ENCODE data around the gene UCP2.
A peak's percentile ranks its signal among the peaks of the same experiment; 100 is the strongest.

Gene UCP2

GRCh38 chr11:74012074-74012809 lies 29.6 kb upstream of the UCP2 start:
- Histone ChIP-seq H3K27me3 (replicated peaks) (no peaks in the 10 kb centered on the region), H3K27ac (no peak overlapping the region), H3K36me3 (replicated peaks) (no peaks in the 10 kb centered on the region), H3K4me3 (ENCODE audit: low read depth, low read length) (no peak overlapping the region)
- DNase-seq: no peak
- TF ChIP-seq CTCF (IDR thresholded peaks at IDR 0.05; ENCODE audit: low read depth, low read length, missing control alignments): no peak
- in situ Hi-C loops (cut with HindIII; ENCODE audit: low pct_ligation_motif_present, low sequenced_read_pairs): no loop called here

- DNase-seq: peak; percentile 73
- H3K27ac ChIP-seq: peak overlapping the region; percentile 14
- H3K4me3 ChIP-seq (ENCODE audit: low read depth, low read length): no peak overlapping the region
- in situ Hi-C loops (cut with HindIII; ENCODE audit: low pct_ligation_motif_present, low sequenced_read_pairs): no loop called here
- H3K36me3 ChIP-seq (replicated peaks): no peaks in the 10 kb centered on the region
- H3K27me3 ChIP-seq (replicated peaks): no peaks in the 10 kb centered on the region
- no peak for TF ChIP-seq CTCF (IDR thresholded peaks at IDR 0.05; ENCODE audit: low read depth, low read length, missing control alignments)
Observed at GRCh38 chr11:74011360-74012073, 28.9 kb upstream of the UCP2 start.

- H3K4me3 ChIP-seq (ENCODE audit: low read depth, low read length): no peak overlapping the region
- TF ChIP-seq CTCF (IDR thresholded peaks at IDR 0.05; ENCODE audit: low read depth, low read length, missing control alignments): no peak
- DNase-seq: no peak
- no peak overlapping the region for H3K27ac ChIP-seq
- H3K27me3 ChIP-seq (replicated peaks): no peaks in the 10 kb centered on the region
- no peaks in the 10 kb centered on the region for H3K36me3 ChIP-seq (replicated peaks)
- in situ Hi-C loops (cut with HindIII; ENCODE audit: low pct_ligation_motif_present, low sequenced_read_pairs): no loop called here
Observed at GRCh38 chr11:74010306-74011300, 28.0 kb upstream of the UCP2 start.

GRCh38 chr11:74009675-74010305 lies 27.1 kb upstream of the UCP2 start:
- H3K36me3 ChIP-seq (replicated peaks): no peaks in the 10 kb centered on the region
- H3K27ac ChIP-seq: no peak overlapping the region

More at GRCh38 chr11:74009675-74010305, 27.1 kb upstream of the UCP2 start:
- DNase-seq: no peak
- H3K27me3 ChIP-seq (replicated peaks): no peaks in the 10 kb centered on the region
- in situ Hi-C loops (cut with HindIII; ENCODE audit: low pct_ligation_motif_present, low sequenced_read_pairs): no loop called here
- no peak overlapping the region for H3K4me3 ChIP-seq (ENCODE audit: low read depth, low read length)
- no peak for TF ChIP-seq CTCF (IDR thresholded peaks at IDR 0.05; ENCODE audit: low read depth, low read length, missing control alignments)

Data from brain microvascular endothelial cell (primary cell).